HEK293T (cell line): Measurements from ENCODE around the gene ARTN.

Source experiments
- BHLHE40 ChIP-seq: fragments of 450-650 bp; IDR thresholded peaks from 2 replicates; pipeline ENCODE4 v1.6.1; 2016; ENCODE audit warnings: mild to moderate bottlenecking, moderate library complexity, borderline replicate concordance
- FOXM1 ChIP-seq: fragments of 450-650 bp; IDR thresholded peaks from 2 replicates; pipeline ENCODE4 v1.6.1; 2017; ENCODE audit warnings: mild to moderate bottlenecking, borderline replicate concordance
- HDGF ChIP-seq: fragments of 450-650 bp; IDR thresholded peaks from 2 replicates; pipeline ENCODE4 v1.6.1; 2017; ENCODE audit warnings: antibody characterized with exemption, borderline replicate concordance
- NFRKB ChIP-seq: fragments of 450-650 bp; IDR thresholded peaks from 2 replicates; pipeline ENCODE4 v1.6.1; 2016; ENCODE audit warnings: mild to moderate bottlenecking, moderate library complexity
- SUZ12 ChIP-seq: fragments of 450-650 bp; IDR thresholded peaks from 2 replicates; pipeline ENCODE4 v1.6.1; 2016; ENCODE audit warnings: mild to moderate bottlenecking
- TARDBP ChIP-seq: fragments of 450-650 bp; IDR thresholded peaks from 2 replicates; pipeline ENCODE4 v1.6.1; 2016
- ZNF384 ChIP-seq: fragments of 450-650 bp; IDR thresholded peaks from 2 replicates; pipeline ENCODE4 v1.6.1; 2016

DNA sequence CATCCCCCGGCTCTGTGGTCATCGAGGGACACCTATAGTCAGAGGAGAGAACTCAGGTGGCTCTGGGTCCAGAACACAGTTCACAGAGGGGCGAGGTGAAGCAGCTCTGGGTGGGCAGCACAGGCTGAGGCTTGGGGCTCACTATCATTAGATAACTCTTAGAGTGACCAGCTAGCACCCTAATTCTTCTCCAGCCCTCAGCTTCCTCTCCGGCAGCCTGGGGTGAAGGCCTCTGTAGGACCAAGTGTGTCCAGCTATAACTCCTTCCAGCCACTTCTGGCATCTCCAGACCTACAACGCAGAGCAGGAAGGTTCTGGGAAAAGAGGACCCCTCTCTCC is 1.4 kb downstream of the ARTN start:
- TF ChIP-seq HDGF (no peak), BHLHE40 (no peak), SUZ12 (no peak), FOXM1 (no peak), ZNF384 (no peak), NFRKB (no peak), TARDBP (no peak)
